HepG2 (cell line): Measurements from ENCODE around the gene NAGK. TPM values are rescaled to one million over a fixed set of nuclear protein-coding genes. Genes with fewer than 3 reads are reported as not detected.
A peak's percentile ranks its signal among the peaks of the same experiment; 100 is the strongest.

ENCODE experiments used
- ATRX ChIP-seq: sonication (generic); formaldehyde crosslinking; IDR thresholded peaks from 2 replicates; pipeline ENCODE4 v1.4.0; 2020; ENCODE audit warnings: missing genetic modification reagents, borderline replicate concordance
- CSRNP2 ChIP-seq: sonication (generic); formaldehyde crosslinking; conservative IDR thresholded peaks from 2 replicates; pipeline ENCODE4 v1.8.0; 2022; ENCODE audit warnings: low read depth, missing genetic modification reagents
- DRAP1 ChIP-seq: IDR thresholded peaks from 2 replicates; pipeline ENCODE4 v1.6.1; 2016; ENCODE audit warnings: missing genetic modification reagents, missing compliant biosample characterization
- GATAD1 ChIP-seq: IDR thresholded peaks from 2 replicates; pipeline ENCODE4 v1.6.1; 2016; ENCODE audit warnings: missing genetic modification reagents, missing compliant biosample characterization
- HNF4G ChIP-seq, 2 experiments: sonication (generic) in 1 of 2; formaldehyde crosslinking in 1 of 2; IDR thresholded peaks; 2 replicates each; pipeline versions ENCODE4 v1.4.0 to v1.6.1; 2011 to 2020; ENCODE audit warnings: borderline replicate concordance in 2 of 2, low read depth in 2 of 2, mild to moderate bottlenecking in 2 of 2, low read length in 1 of 2, missing genetic modification reagents in 1 of 2, moderate library complexity in 1 of 2
- HOXA5 ChIP-seq: sonication (generic); formaldehyde crosslinking; IDR thresholded peaks from 2 replicates; pipeline ENCODE4 v1.4.0; 2020; ENCODE audit warnings: missing genetic modification reagents
- KDM5B ChIP-seq: sonication (generic); formaldehyde crosslinking; IDR thresholded peaks from 2 replicates; pipeline ENCODE4 v1.4.0; 2020; ENCODE audit warnings: missing genetic modification reagents, mild to moderate bottlenecking, borderline replicate concordance
- MYC ChIP-seq: sonication (generic); formaldehyde crosslinking; IDR thresholded peaks from 2 replicates; pipeline ENCODE4 v1.9.0; 2021; ENCODE audit warnings: missing genetic modification reagents, borderline replicate concordance
- PLSCR1 ChIP-seq: sonication (generic); formaldehyde crosslinking; IDR thresholded peaks from 2 replicates; pipeline ENCODE4 v1.5.0; 2020; ENCODE audit warnings: missing genetic modification reagents, mild to moderate bottlenecking, borderline replicate concordance
- THYN1 ChIP-seq: sonication (generic); formaldehyde crosslinking; IDR thresholded peaks from 2 replicates; pipeline ENCODE4 v1.8.1; 2023; ENCODE audit warnings: low read depth, mild to moderate bottlenecking, moderate library complexity, missing genetic modification reagents, borderline replicate concordance
- TP53 ChIP-seq: sonication (generic); formaldehyde crosslinking; conservative IDR thresholded peaks from 2 replicates; pipeline ENCODE4 v1.4.0; 2020; ENCODE audit warnings: missing genetic modification reagents
- ZFYVE20 ChIP-seq: sonication (generic); formaldehyde crosslinking; IDR thresholded peaks from 2 replicates; pipeline ENCODE4 v1.8.0; 2023; ENCODE audit warnings: low read depth, mild to moderate bottlenecking, moderate library complexity, missing genetic modification reagents, borderline replicate concordance
- ZIK1 ChIP-seq: sonication (generic); formaldehyde crosslinking; IDR thresholded peaks from 2 replicates; pipeline ENCODE4 v1.5.0; 2020; ENCODE audit warnings: mild to moderate bottlenecking, low read depth, missing genetic modification reagents, borderline replicate concordance
- ZNF124 ChIP-seq: sonication (generic); formaldehyde crosslinking; IDR thresholded peaks from 2 replicates; pipeline ENCODE4 v1.4.0; 2020; ENCODE audit warnings: missing genetic modification reagents
- ZNF225 ChIP-seq: sonication (generic); formaldehyde crosslinking; IDR thresholded peaks from 2 replicates; pipeline ENCODE4 v1.4.0; 2020; ENCODE audit warnings: mild to moderate bottlenecking, missing genetic modification reagents
- ZNF354B ChIP-seq: sonication (generic); formaldehyde crosslinking; IDR thresholded peaks from 2 replicates; pipeline ENCODE4 v1.8.0; 2022; ENCODE audit warnings: mild to moderate bottlenecking, missing genetic modification reagents
- ZNF704 ChIP-seq: sonication (generic); formaldehyde crosslinking; IDR thresholded peaks from 2 replicates; pipeline ENCODE4 v1.8.1; 2023; ENCODE audit warnings: mild to moderate bottlenecking, inconsistent platforms, moderate library complexity, missing genetic modification reagents, borderline replicate concordance
- ZNF75D ChIP-seq: sonication (generic); formaldehyde crosslinking; IDR thresholded peaks from 2 replicates; pipeline ENCODE4 v1.8.1; 2023; ENCODE audit warnings: missing genetic modification reagents, mild to moderate bottlenecking, borderline replicate concordance
- ZNF761 ChIP-seq: sonication (generic); formaldehyde crosslinking; conservative IDR thresholded peaks from 2 replicates; pipeline ENCODE4 v1.4.0; 2020; ENCODE audit warnings: mild to moderate bottlenecking, missing genetic modification reagents
- ZSCAN25 ChIP-seq: sonication (generic); formaldehyde crosslinking; IDR thresholded peaks from 2 replicates; pipeline ENCODE4 v1.8.0; 2022; ENCODE audit warnings: mild to moderate bottlenecking, missing genetic modification reagents
- ZXDC ChIP-seq: sonication (generic); formaldehyde crosslinking; IDR thresholded peaks from 2 replicates; pipeline ENCODE4 v1.5.0; 2020; ENCODE audit warnings: mild to moderate bottlenecking, missing genetic modification reagents
- polyA plus RNA-seq, 8 experiments: library from polyadenylated mRNA; depleted of rRNA in 3 of 8; stranded (reverse) in 7 of 8; unstranded in 1 of 8; fragments of >200 nt; fragmentation: Illumina TruSeq in 4 of 8; extraction: Trizol in 4 of 8; gene quantifications; 2 replicates each; pipeline versions ENCODE4 v1.2.1 to v1.2.3, GENCODE V29; 2011 to 2016; ENCODE audit warnings: low read depth in 4 of 8, missing spikeins in 1 of 8, mixed read lengths in 1 of 8; ENCODE audit not compliant: insufficient read depth in 1 of 8
- total RNA-seq, 5 experiments: library from RNA; depleted of rRNA; stranded (reverse); fragments of >200 nt; fragmentation: Illumina TruSeq; extraction: Trizol; gene quantifications; 2 replicates each; pipeline ENCODE4 v1.2.3, GENCODE V29; 2016; ENCODE audit warnings: low read depth in 1 of 5

Gene NAGK
- total and polyA plus RNA-seq, 2 of the 13 experiments (the other 11 are each of a cell fraction or from before 2014, with no cell fraction given), result 24.4 to 35.2 TPM

- TF ChIP-seq ZXDC (CRISPR knock-in tag) (peak; percentile 96), ZSCAN25 (CRISPR knock-in tag) (peak; percentile 92), CSRNP2 (CRISPR knock-in tag) (peak; percentile 84; the same call in 1 of the 2 replicates), ZNF761 (peak; percentile 98), ATRX (no peak), ZNF354B (peak; percentile 75; the same call in 1 of the 2 replicates), ZNF704 (CRISPR knock-in tag) (peak; percentile 98; the same call in 1 of the 2 replicates), MYC (CRISPR knock-in tag) (peak; percentile 93), DRAP1 (CRISPR knock-in tag) (peak; percentile 96), HOXA5 (CRISPR knock-in tag) (peak; percentile 95), HNF4G (IDR thresholded peaks at IDR 0.05; ENCODE audit: borderline replicate concordance, low read depth, low read length) (no peak), HNF4G (CRISPR knock-in tag; IDR thresholded peaks at IDR 0.05; ENCODE audit: borderline replicate concordance, low read depth) (peak; percentile 26; the same call in 1 of the 2 replicates), ZIK1 (CRISPR knock-in tag) (peak; percentile 88), PLSCR1 (CRISPR knock-in tag) (peak; percentile 97; the same call in 1 of the 2 replicates), ZFYVE20 (CRISPR knock-in tag) (peak; percentile 85), ZNF225 (CRISPR knock-in tag) (peak; percentile 83), GATAD1 (CRISPR knock-in tag) (peak; percentile 96), TP53 (CRISPR knock-in tag) (peak; percentile 53), KDM5B (peak; percentile 97), THYN1 (CRISPR knock-in tag) (peak; percentile 97; the same call in 1 of the 2 replicates), ZNF75D (CRISPR knock-in tag) (peak; percentile 9; the same call in 1 of the 2 replicates), ZNF124 (CRISPR knock-in tag) (0 out of 2 replicates have a peak, but pooled peaks have one; percentile 90)
These were observed at the start of gene NAGK (continued) for GRCh38 chr2:71068218-71069035.
